Germinal center (tissue), 1 donor: ENCODE data around the gene SCN7A.
"Not testable (repeated sequence)": the region's sequence is repeated elsewhere in the genome, so short reads cannot be mapped to it uniquely, and the experiment has no call there.

Source experiments
- DNase-seq: peaks from one replicate; pipeline ENCODE4 v3.0.0; 2012; ENCODE audit warnings: mixed read lengths, low spot score

The SCN7A gene

DNA sequence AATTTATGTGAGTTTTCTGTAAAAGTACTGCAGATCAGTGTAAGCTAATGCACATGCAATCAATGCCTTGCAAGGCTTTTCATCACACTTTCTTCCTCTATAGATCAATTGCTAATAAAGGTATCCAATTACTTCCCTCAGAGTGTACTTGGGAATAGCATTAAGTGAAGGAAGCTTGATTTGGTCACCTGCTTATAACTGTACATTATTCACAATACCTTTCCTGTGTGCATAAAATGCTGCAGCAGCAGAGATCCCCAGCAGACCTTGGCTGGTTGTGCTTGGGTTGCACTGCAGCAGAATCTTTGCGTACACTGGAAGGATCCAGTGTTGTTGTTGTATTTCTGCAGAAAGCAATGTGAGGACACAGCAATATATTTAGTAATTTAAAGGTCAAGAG, 99.8 kb downstream of the SCN7A start:
- no peak for DNase-seq

DNA sequence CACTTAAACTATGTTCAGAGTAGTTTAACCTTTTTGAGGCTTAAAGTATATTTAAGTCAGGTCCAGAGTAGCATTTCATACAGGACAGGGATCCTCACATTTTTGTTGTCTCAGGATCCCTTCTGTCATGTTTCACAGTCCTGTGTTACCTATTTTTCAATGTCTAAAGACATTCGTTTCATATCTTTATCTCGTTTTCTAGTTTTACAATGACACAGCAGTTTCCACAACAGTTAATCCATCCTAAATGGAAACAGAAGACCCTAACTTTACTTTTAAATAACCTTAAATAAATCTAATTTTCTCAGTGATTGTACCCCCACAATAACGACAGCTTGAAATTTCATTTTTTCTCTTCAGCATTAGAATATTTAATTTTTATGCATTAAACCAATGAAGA, 101.0 kb downstream of the SCN7A start:
- DNase-seq = no peak

DNA sequence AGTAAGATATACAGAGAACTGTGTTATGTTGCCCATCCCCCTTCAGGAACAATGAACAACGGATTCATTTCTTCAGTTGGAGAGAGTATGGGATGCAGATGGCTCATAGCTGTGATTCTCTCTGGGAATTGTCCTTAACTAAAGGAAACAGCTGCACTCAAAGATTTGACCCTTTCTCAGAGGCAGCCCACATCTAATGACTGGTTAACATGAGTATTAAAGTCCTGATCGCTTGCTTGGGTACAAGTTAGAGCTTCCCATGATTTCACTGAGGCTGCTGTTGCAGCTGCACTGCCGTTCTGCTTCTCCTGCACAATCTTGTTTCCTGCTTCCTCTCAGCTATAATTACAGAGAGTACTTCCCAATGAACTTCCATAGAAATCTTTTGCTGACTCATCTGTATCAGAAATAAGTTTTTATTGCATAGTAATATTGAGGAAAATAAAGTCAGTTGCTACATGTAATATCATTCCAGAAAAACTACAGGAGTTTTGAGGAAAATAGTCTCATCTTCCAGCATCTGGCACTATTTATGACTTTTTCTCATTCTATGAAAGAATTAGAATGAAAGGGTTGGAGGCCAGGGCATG, 105.5 kb downstream of the SCN7A start:
- no peak for DNase-seq

DNA sequence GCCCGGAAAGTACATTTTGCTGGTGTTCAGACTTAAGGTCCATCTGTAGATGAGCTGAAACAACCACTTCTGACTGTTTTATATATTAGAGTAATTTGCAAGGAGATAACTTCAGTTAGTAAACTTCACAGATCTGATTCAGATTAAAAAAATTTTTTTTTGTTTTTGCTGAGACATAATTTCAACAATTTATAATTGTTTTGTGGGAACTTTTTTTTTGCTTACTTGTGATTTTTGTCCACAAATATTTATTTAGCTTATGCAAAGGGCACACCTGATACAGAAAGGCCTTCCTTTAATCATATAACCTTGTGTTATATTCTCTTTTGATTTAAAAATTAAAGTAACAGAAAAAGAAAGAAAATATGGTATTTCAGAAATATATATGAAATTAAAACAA, 108.7 kb downstream of the SCN7A start:
- no peak for DNase-seq

DNA sequence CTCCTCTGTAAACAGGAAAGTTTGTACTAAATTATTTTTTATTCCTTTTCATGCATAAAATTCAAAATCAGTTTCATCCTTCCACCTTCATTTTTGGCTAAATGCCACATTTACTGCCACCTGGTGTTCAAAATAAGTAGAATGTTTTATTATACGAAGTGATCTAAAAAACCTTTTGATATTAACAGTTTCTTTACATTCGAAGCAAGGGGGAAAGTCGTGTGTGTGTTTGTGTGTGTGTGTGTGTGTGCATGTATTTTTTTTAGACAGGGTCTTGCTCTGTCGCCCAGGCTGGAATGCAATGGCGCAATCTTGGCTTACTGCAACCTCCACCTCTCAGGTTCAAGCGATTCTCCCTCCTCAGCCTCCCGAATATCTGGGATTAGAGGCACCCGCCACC, 109.3 kb downstream of the SCN7A start:
- DNase-seq = no peak

DNA sequence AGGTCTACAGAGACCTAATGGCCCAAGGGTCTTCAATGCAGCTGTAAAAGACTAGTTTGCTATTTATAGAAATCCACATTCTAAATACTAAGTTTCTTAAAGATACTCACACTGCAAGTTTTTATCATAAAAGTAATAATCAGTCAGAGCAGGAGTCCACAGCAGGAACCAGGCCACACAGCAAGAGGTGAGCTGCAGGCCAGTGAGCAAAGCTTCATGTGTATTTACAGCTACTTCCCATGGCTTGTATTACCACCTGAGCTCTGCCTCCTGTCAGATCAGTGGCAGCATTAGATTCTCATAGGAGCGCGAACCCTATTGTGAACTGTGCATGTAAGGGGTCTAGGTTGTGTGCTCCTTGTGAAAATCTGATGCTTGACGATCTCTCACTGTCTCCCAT, 111.6 kb downstream of the SCN7A start:
- DNase-seq = no peak

DNA sequence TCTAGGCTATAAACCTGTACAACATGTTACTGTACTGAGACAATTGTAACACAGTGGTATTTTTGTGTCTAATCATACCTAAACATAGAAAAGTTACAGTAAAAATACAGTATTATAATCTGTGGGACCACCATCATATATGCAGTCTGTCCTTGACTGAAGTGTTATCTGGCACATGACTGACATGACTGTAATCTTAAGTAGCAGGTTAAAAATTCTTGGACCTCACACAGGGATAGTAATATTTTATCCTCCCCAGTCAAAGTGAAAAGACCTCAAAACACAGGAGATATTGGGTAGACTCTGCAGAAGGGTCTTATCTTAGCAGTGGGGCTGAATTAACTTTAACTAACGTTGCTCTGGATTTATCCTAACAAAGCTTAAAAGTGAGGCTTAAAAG, 113.4 kb downstream of the SCN7A start:
- no peak for DNase-seq

DNA sequence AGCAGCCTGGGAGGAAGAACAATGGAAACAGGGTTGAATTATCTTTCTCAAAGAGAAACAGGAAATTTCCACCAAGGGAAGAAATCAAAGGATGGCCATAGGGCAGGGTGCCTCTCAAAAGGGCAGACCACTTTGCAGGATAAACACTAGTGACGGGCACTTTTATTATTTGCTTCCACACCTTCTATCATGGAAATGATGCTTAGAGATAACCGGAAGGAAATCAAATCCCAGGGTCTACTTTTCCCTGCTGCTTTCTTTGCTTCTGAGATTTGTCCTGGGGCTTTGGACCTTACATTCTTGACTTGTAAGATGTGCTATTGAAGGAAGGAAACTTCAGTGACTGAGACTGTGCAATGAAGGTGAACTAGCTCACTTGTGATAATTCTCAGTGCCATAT, 117.2 kb downstream of the SCN7A start:
- no peak for DNase-seq

DNA sequence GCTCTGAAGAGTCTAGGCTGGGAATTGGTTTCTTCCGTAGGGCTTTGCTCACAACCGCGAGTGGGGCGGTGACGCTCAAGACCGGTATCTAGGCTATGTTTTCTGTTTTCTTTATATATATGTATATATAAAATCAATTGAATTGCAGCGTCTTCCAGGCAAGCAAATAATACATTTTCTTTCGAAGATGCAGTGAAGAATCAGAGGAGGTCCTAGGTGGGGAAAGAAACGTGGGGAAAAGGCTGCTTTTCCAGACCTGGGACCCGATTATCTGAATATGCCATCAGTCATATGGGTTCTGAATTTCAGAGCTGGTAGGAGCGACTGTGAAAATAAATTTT, 117.6 kb downstream of the SCN7A start:
- DNase-seq = no peak

DNA sequence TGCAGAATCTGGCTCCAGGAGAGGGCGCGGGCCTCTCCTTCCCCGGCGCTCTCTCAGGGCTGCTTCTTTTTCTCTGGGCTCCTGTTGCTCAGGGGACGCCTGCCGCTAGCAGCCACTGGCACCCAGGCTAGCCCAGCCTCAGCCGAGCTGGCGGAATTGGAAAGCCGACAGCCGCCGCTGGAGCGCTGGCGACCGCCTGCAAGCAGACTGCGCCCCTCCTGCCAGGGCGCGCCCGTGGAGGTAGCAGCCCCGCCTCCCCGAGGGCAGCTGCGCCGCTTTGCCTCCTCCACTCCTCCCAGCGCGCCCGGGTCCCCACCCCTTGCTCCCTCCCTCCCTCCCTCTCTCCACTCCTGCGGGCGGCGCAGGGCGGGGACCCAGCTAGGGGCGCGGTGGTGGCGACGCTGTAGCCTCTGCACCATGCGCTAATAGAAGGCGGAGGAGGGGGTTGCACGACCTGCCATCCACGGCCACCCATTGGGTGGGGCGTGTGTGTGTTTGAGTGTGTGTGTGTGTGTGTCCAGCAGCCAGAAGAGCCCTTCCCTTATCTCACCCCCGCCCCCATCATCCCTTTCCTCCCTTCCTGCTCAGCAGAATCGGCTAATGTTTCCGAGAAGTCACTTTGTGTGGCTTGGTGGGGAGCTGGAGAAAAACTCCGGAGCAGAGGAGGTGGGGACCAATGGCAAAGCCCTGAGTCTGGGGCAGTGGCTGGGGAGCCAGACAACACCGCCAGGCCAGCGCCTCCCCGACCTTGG, 118.1 kb downstream of the SCN7A start, which contains the start of gene SCN9A:
TSS of gene SCN9A (minus strand) at position 209 of the 752 bp plus-strand sequence. CDS start 64,188 bp downstream, outside the sequence.
- DNase-seq = peak; percentile 16

DNA sequence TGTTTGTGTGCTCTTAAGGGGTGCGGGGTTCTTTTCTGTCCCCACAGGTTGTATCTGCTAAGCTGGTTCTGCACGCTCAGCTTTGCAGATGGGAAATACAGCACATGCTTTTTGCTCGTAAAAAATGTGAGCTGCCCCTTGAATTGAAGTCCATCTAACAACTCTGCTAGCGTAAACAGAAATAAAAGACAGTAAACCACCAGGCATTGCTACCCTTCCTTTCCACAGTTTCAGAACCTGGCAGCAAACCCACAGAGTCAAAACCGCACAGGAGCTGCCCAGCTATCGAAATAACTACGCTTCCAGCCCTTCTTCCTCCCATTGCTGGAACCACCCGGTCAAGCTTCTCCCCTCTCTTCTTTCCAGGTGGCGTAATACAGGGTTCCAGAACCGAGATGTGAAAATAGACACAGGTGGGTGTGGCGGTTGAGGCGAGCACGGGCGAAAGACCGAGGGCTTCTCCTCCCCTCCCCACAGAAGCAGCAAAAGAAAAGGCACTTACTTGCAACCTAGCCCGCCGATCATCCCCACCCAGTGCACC, 118.8 kb downstream of the SCN7A start:
- no peak for DNase-seq

DNA sequence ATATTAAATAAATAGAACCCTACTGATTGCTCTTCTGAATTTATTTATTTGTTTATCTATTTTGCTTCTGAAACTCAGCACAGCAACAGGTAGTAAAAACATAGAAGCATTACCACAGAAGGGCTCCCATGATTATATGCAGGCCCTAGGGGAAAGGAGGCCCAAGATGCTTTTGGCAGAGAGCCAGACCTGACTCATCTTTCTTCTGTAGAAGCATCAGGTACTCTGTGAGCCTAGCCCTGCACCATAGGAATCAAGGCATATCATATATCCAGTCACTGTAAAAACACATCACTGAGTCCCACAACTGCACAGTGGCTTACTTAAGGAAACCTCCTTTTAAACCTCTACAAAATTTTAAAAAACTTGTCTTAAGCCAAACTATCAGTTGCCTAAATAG, 120.1 kb downstream of the SCN7A start:
- no peak for DNase-seq

DNA sequence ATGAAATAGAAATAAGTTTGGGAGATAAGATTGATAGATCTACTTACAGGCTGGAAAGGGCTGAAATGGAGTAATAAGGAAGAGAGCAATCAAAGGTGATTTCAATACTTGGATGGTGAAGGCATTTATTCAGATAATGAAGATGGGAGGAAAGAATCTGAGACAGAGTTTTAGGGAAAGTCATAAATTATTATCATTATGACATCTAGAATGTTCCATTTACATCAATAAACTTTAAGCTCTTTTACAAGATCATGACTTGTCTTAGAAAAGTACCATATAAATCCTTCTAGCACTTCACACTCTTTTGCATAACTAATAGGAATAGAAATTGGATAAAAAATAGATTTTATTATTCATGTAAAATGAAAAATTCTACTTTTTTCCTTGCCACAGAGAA, 120.5 kb downstream of the SCN7A start:
- no peak for DNase-seq

DNA sequence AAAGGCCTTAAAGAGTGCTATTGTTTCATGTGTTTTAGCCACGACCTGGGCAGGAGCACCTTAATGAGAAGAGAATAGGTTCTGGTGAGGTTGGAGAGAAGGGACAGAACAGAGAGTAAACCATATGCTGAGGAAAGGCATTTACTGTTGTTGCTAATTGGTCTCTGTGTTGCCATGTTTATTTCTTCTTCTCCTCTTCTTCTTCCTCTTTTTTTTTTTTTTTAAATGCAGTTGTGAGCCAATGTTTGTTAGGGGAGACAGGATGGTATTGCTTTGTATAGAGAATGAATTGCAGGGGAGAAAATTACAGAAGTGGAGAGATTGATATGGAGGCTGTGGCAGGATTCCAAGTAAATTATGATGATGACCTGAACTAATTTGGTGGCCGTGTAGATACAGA, 120.9 kb downstream of the SCN7A start:
- DNase-seq = no peak

DNA sequence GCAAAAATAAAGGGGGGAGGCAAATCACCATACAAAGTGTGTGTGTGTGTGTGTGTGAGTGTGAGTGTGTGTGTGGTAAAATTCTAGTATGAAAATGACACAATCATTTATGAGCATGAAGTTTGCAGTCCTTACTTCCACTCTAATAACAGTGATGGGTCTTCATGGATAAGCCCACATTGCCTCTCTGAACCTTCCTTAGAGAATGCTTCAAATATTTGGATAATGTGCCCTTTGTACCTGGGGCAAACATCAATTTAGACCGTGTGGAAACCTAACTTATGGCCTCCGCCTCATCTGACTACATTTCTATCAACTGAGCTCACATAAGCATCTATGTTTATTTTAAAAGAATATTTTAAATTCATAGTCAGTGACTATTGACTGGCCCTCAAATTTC, 122.0 kb downstream of the SCN7A start:
- no peak for DNase-seq

DNA sequence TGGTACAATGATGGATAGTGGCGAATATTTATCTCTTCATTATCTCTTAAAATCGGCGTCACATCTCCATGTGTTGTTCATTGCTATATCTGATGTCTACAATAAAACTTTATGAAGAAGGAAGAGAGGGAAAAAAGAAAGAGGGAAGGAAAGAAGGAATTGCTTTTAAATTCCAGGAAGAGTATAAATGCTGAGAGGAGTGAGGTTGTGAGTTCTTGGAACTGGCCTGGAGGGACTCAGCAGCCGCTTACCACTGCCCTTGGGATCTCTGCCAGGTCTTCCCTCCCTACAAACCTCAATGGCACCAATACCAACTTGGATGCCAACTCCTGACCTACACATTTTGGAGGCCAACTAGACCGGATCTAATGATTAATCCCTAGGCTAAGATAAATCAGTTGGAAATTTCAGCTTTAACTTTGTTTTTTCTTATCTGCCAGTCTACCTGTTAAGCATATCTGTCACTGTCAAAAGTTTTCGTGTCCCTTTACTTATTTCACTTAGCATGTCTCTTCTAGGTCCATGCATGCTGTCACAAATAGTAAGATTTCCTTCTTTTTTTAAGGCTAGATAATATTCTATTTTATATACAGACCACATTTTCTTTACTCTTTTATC, 128.1 kb downstream of the SCN7A start:
- no peak for DNase-seq

DNA sequence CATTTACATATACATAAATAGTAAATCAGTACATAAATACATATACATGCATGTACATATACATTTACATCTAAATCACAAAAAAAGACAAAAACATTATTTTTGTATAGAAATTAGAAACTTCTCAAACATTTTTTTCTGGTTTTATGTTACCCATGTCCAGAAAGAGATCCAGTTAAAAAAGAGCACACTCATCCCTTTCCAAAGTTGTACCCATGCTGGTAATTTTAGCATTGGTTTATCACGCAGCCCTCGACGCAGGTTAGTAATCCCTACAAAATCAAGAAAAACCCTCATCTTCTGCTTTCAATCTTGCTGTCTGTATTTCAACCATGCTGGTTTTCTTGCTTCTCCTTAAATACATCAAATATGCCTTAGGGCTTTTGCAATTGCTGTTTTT, 128.8 kb downstream of the SCN7A start:
- no peak for DNase-seq

DNA sequence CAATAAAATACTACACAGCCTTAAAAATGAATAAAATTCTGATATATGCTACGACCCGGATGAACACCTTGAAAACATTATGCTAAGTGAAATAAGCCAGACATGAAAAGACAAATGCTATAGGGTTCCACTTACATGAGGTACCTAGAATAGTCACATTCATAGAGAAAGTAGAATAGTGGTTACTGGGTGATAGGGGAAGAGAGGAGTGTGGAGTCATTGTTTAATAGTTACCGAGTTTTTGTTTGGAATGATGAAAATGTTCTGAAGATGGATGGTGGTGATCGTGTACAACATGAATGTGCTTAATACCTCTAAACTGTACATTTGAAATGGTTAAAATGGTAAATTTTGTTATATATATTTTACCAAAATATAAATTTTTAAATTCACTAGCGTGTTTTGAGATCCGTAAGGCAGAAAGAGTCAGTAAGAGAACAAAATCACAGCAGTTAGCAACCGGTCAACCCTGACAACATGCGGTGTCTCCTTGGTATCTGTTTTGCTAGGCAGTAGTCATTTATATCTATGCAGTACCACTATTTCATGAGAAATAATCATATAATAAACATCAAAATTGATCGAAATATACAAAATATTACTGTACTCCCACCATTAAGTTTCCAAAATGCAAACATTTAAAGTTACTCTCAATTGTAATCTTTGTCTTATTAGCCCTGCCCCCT, 129.4 kb downstream of the SCN7A start:
- DNase-seq = no peak

DNA sequence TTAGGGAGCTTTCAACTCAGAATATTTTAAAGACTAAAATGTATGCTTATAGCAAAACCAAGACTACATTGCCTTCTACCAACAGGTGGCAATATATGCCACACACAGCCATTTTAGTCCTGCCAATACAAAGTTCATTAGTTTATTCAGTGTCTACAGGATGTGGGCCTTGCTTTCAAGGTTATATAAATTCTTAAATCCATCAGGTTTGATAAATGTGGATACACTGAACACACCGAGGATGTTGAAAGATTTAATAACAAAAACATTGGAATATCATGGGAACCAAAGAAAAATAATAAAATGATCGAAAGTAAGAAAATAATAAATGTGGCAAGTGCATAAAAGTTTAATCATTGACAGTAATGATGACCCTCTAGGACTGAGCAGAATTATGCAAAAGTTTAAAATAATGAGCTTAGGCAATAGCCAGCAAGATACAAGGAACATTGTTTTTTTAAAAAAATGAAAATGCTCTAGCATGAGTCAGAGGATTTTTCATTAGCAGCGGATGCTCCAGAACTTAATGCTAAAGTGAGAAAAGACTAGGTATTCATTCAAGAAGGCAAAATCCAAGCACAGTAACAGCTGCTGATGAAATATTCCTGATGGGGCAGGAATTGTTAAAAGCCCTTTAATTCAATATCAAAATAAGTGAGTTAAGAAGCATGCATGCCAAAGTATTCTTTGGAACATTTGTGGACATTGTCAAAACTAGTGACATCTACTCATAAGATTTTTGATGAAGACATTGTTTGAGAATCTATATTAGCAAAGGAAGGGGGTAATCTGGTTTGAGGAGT, 132.5 kb downstream of the SCN7A start:
- no peak for DNase-seq

DNA sequence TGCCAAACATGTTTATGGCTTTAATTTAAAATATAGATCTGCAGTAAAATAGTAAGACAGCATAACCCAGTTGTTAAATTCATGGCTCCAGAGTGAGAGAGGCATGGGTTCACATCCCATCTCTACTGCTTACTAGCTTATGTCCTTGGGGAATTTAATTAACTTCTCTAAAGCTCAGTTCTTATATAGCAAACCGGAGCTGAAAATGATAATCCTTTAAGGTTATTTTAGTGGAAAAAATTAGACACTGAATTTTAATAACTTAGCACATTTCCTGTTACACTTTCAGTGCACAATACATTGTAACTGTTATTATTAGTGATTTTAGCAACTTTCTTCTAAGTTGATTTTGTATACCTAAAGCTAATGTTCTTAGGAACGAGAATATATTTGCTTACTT, 133.1 kb downstream of the SCN7A start:
- DNase-seq = no peak

DNA sequence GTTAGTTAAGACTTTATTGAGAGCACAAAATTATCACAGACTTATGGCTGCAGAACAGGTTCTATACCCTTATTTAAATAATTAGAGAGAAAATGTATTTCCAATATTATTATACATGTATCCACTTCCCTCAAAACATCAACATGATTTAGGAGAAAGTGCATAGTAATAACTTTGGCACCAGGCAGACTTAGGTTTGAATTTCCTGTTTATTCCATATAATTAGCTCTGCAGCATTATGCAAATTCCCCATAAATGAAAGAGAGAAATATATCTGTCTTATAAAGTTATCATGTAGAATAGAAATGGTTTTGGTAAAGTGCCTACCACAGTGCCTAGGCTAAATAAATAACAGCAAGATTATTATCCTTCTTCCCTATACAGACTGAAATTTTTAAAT, 133.6 kb downstream of the SCN7A start:
- DNase-seq = no peak

DNA sequence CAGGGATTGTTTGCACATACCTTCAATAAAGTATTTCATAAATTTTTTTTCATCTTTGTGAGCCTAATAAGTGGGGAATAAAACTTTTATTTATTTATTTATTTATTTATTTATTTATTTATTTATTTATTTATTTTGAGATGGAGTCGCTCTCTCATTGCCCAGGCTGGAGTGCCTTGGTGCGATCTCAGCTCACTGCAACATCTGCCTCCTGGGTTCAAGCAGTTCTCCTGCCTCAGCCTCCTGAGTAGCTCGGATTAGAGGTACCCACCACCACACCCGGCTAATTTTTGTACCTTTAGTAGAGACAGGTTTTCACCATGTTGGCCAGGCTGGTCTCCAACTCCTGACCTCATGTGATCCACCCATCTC, 136.1 kb downstream of the SCN7A start:
- not testable (repeated sequence) for DNase-seq
